Thymus (tissue), 11 donors: ENCODE results near the gene LIMS2. TPM values are rescaled to one million over a fixed set of nuclear protein-coding genes. Genes with fewer than 3 reads are reported as not detected.

ENCODE experiments used
- DNase-seq, 9 donors: peaks; one replicate each; pipeline ENCODE4 v3.0.0-alpha.2; 2013; ENCODE audit warnings: low spot score in 9 of 9, low read depth in 6 of 9, missing footprints in 1 of 9
- H3K27ac ChIP-seq, 2 donors: one replicate each; pipeline ENCODE4 v1.5.1; 2013; ENCODE audit warnings: control low read depth in 1 of 2, low read depth in 1 of 2, low read length in 1 of 2, mild to moderate bottlenecking in 1 of 2, moderate library complexity in 1 of 2
- H3K27me3 ChIP-seq, 2 donors: one replicate each; pipeline ENCODE4 v1.5.1; 2013; ENCODE audit warnings: low read length in 1 of 2; ENCODE audit not compliant: control insufficient read depth in 2 of 2, insufficient read depth in 1 of 2
- H3K36me3 ChIP-seq, 2 donors: one replicate each; pipeline ENCODE4 v1.5.1; 2013; ENCODE audit warnings: low read length in 1 of 2, mild to moderate bottlenecking in 1 of 2, moderate library complexity in 1 of 2; ENCODE audit not compliant: control insufficient read depth in 2 of 2, insufficient read depth in 2 of 2
- H3K4me1 ChIP-seq, 2 donors: one replicate each; pipeline ENCODE4 v1.5.1; 2013; ENCODE audit warnings: low read length in 2 of 2; ENCODE audit not compliant: control insufficient read depth in 2 of 2, insufficient read depth in 2 of 2
- H3K4me3 ChIP-seq, 2 donors: one replicate each; pipeline ENCODE4 v1.5.1; 2013; ENCODE audit warnings: low read length in 2 of 2, control low read depth in 1 of 2, mild to moderate bottlenecking in 1 of 2
- H3K9me3 ChIP-seq, 2 donors: one replicate each; pipeline ENCODE4 v1.5.1; 2013; ENCODE audit warnings: low read length in 1 of 2, mild to moderate bottlenecking in 1 of 2; ENCODE audit not compliant: control insufficient read depth in 2 of 2, insufficient read depth in 1 of 2
- WGBS: extraction: QIAGEN DNeasy Blood & Tissue Kit; methylation state at CpG from one replicate; pipeline ENCODE4 v1.1.7; 2013; 5-methylcytosine and 5-hydroxymethylcytosine counted together
- polyA plus RNA-seq: library from polyadenylated mRNA; stranded (reverse); fragments of 200-250 nt; gene quantifications from one replicate; pipeline ENCODE4 v1.2.3, GENCODE V29; 2013
- total RNA-seq: library from RNA; stranded (reverse); fragments of 120-200 nt; gene quantifications from one replicate; pipeline ENCODE4 v1.2.4, GENCODE V29; 2013
- donor health status: healthy.

The LIMS2 gene
- total and polyA plus RNA-seq, 2 donors: 8.7 to 45.1 TPM

DNA sequence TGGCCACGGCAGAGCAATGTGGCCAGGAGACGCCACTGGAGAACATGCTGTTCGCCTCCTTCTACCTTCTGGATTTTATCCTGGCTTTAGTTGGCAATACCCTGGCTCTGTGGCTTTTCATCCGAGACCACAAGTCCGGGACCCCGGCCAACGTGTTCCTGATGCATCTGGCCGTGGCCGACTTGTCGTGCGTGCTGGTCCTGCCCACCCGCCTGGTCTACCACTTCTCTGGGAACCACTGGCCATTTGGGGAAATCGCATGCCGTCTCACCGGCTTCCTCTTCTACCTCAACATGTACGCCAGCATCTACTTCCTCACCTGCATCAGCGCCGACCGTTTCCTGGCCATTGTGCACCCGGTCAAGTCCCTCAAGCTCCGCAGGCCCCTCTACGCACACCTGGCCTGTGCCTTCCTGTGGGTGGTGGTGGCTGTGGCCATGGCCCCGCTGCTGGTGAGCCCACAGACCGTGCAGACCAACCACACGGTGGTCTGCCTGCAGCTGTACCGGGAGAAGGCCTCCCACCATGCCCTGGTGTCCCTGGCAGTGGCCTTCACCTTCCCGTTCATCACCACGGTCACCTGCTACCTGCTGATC is 24.4 kb downstream of the LIMS2 start:
- no peak overlapping the region for H3K27ac ChIP-seq

DNA sequence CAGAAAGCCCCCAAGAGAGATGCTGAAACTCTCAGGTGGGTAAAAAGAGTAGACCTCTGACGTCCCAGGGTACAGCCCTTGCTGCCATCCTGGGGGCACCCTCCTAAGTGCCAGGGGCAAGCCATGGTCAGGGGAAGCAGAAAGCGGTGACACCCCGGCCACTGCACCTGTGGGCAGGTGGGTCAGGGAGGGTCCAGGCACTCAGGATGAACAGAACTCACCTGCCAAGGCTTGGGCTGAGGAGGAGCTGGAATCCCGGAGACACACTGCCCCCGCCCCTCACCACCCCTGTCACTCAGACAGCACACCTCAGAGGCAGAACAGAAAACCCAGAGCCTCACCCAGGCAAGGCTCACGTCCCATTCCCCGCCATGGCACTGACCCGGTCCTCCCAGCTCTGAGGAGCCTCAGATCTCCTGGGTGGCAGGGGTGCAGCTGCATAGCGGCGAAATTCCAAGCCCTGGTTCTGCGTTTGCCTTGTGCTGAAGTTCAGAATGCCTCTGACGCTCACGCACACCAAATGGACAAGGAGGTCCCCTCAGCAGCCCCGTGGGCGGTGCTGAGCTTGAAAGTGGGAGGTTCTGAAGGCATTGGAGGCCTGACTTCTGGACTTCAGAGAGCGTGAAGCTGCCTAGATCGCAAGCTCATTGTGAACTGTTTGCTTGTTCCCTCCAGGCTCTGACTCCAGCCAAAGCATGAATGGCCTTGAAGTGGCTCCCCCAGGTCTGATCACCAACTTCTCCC is 25.1 kb downstream of the LIMS2 start:
- H3K27ac ChIP-seq: no peak overlapping the region
- no peak for DNase-seq
- no peak overlapping the region for H3K4me3 ChIP-seq
- H3K9me3 ChIP-seq: no peaks in the 10 kb centered on the region
- WGBS: 92% methylated on average over 17 of the region's 17 CpGs
- no peaks in the 10 kb centered on the region for H3K36me3 ChIP-seq
- H3K27me3 ChIP-seq: no peaks in the 10 kb centered on the region
- H3K4me1 ChIP-seq: peaks cover 20 to 65% of the 10 kb centered on the region in 2 donors

More for the DNA sequence above, 24.4 kb downstream of the LIMS2 start:
- Histone ChIP-seq H3K4me1 (peaks cover 20 to 63% of the 10 kb centered on the region in 2 donors), H3K27me3 (no peaks in the 10 kb centered on the region), H3K36me3 (no peaks in the 10 kb centered on the region), H3K9me3 (no peaks in the 10 kb centered on the region), H3K4me3 (no peak overlapping the region)
- WGBS: 82% methylated on average over 28 of the region's 28 CpGs
- no peak for DNase-seq

DNA sequence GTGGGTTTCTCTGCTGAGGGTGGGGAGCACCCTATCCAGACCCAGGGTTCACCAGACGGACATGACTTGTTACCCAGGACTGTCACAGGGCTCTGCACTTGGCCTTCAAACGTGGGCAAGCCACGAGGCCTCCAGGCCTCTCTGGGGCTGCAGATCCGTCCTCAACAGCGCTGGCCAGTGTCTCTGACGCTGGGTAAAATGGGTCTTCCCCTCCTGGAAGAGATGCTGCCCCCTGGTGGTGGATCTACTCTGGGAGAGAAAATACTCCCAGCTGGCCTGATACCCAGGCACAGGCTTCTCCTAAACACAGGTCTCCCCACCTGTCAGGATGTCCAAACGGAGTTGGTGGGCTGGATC is 25.7 kb downstream of the LIMS2 start:
- H3K9me3 ChIP-seq: no peaks in the 10 kb centered on the region
- 12% methylated on average over 7 of the region's 7 CpGs for WGBS
- DNase-seq: peak; percentile 56 to 90 (median 79)
- H3K36me3 ChIP-seq: no peaks in the 10 kb centered on the region
- H3K27me3 ChIP-seq: no peaks in the 10 kb centered on the region
- H3K4me3 ChIP-seq: no peak overlapping the region
- H3K27ac ChIP-seq: peak overlapping the region in 1 of 2 donors; percentile 53
- H3K4me1 ChIP-seq: peaks cover 20 to 68% of the 10 kb centered on the region in 2 donors

DNA sequence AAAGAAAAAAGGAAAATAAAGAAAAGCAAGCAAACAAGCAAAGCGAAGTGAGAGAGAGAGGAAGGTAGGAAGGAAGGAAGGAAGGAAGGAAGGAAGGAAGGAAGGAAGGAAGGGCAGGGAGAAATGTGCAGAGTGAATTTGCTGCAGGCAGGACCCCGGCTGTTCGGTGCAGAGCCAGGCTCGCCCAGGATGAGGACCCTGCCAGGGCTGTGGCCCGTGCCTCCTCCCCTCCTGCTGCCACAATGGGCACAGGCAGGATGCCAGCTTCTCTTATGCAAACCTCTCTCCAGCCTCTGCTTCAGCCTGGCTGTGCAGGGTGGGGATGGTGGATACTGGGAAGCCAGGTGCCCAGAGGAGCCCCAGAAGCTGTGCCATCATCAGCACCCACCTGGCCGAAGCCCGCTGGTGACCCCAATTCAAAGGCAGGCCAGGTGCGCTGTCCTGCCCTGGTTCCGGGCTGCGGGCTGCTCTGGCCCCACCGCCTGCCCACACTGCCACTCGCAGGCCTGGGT is 26.2 kb downstream of the LIMS2 start:
- no peaks in the 10 kb centered on the region for H3K9me3 ChIP-seq
- peak in 1 of 9 donors; percentile 38 for DNase-seq
- H3K4me1 ChIP-seq: peaks cover 20 to 72% of the 10 kb centered on the region in 2 donors

DNA sequence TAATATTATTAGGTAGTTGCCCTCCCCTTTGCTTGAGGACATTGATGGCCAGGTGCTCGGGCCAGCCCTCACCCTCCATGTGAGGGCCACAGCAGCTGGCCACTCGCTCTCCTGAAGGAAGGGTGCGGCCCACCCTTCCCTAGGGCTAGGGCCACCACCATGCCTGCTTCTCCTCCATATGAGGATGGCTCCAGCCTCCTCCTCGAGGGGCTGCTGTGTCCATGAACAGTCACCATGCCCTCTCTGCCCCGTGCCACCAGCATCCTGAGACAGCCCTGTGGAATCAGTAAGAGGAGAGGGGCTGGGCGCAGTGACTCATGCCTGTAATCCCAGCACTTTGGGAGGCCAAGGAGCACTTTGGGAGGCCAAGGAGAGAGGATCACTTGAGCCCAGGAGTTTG is 27.0 kb downstream of the LIMS2 start:
- Histone ChIP-seq H3K4me1 (peaks cover 16 to 75% of the 10 kb centered on the region in 2 donors), H3K27ac (no peak overlapping the region), H3K27me3 (no peaks in the 10 kb centered on the region), H3K36me3 (no peaks in the 10 kb centered on the region), H3K4me3 (no peak overlapping the region), H3K9me3 (no peaks in the 10 kb centered on the region)
- WGBS: 87% methylated on average over 6 of the region's 6 CpGs
- DNase-seq: no peak

More for the DNA sequence above, 26.2 kb downstream of the LIMS2 start:
- Histone ChIP-seq H3K27me3 (no peaks in the 10 kb centered on the region), H3K27ac (peak overlapping the region; percentile 53 to 54), H3K36me3 (no peaks in the 10 kb centered on the region), H3K4me3 (no peak overlapping the region)
- WGBS: 51% methylated on average over 12 of the region's 12 CpGs

DNA sequence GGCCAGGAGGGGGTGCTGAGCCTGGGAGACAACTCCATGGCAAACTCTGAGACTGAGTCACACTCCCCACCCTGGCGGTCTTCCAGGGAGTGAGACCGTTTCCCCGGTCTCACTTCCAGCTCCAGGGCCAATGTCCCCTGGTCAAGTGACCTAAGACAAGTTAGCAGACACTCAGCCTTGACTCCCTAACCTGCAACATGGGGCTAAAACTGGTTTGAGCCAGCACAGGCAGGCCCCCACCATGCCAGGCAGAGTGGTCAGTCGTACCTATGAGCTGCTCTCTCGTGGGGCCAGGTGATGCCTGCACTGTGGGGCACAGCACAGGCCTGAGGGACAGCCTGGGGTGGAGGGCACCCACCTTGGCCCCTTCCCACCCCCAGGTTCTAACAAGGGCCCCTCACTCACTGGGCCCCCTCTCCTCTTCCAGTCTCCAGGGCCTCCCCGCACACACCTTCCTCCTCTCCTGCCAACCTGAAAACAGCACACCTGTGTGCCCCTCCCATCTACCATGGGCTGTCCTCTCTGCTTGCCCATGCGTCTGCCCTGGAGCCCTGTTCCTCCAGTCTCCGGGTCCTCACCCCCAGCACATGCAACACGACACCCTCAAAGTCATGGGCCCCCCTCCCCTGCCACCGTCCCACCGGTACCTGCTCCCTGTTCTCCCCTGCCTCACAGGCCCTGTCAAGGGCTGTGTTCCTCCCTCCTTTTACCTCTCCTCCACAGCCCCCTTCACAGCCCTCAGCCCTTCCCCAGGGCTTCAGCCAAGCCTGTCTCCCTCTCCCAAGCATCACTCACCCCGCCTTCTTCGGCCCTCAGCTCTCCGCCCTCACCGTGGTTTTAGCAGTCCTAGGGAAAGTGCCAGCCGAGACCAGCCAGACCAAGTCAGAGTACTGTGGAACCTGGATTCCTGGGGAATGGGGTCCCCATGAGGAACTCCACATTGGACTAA is 27.8 kb downstream of the LIMS2 start:
- DNase-seq: no peak
- WGBS: 94% methylated on average over 16 of the region's 16 CpGs
- peak overlapping the region in 1 of 2 donors; percentile 18 for H3K27ac ChIP-seq
- no peaks in the 10 kb centered on the region for H3K36me3 ChIP-seq
- H3K4me1 ChIP-seq: peaks cover 19 to 75% of the 10 kb centered on the region in 2 donors
- no peak overlapping the region for H3K4me3 ChIP-seq
- no peaks in the 10 kb centered on the region for H3K27me3 ChIP-seq
- no peaks in the 10 kb centered on the region for H3K9me3 ChIP-seq

DNA sequence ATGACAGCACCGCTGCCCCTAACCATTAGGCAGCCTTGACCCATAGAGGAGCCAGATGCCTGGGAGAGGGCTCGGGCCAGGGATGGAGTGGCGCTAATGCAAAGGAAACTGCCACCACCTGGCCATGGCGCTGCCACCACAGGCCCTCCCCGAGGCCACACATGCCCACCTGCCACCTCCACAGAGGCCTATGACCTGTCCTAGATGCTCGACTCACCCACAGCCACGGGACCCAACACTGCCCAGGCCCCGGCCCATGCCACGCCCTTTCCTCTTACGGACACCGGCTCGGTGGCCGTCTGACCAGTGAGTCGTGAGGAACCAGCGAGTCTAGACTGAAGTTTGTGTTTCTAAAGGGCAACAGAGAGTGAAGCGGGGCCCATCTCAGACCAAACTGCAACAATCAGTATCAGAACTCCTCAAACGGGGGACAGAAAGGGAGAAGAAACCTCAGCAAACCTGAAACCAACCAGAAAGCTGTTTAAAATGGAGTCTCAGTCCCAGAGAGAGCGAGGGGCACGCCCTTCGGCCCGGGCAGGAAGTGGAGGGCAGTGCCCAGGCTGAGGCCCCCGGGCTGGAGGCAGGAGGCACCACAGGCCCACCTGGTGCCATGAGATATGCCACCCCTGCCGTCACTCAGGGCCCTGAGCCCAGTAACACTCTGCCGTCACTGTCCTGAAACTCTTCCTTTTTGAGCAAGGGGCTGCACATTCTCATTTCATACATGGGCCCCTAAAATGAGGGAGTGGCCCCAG is 28.7 kb downstream of the LIMS2 start:
- Histone ChIP-seq H3K27ac (no peak overlapping the region), H3K4me1 (peaks cover 24 to 75% of the 10 kb centered on the region in 2 donors), H3K36me3 (no peaks in the 10 kb centered on the region), H3K9me3 (peaks cover 0 to 3% of the 10 kb centered on the region in 2 donors), H3K4me3 (no peak overlapping the region), H3K27me3 (no peaks in the 10 kb centered on the region)
- no peak for DNase-seq
- 80% methylated on average over 24 of the region's 24 CpGs for WGBS

DNA sequence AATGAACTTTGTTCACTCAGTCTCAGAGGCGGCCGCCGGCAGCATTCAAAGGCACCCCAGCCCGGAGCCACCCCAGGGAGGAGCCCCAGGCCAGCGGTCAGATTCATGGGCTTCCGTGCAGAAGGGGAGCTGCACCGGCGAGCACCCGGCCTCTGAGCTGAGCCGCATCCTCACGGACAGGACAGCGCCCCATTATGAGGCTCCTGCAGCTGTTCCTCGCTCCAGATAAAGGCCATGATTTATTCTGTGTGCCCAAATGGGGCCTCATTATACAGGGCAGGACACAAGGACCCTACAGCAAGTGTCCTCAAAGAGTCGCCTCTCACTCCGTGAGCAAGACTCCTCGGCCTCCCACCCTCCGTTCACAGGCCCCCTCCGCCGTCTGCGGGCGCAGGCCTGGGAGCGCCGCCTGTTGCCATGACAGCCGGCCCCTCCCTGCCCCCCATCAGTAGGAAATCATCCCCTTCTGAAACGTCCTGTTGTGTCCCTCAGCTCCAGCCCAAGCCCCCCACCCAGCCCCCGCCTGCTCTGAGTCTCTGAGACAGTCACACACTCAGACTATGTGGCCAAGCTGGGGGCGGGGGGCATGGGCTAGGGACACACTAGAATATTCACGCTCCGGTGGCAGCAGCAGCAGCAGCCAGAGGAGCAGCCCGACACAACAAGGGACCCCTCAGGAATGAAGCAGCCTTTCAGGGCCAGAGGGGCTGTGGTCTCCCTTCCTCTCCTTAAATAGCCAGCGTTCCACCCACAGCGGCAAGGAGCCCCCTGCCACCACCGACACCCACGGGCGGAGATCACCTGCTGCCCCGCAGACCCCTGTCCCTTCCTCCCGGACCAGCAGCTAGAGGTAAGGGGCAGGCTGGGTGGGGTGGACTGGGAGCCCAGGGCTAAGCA is 29.7 kb downstream of the LIMS2 start, which contains the start of gene GPR17:
TSS of gene GPR17 (plus strand) at position 759 of the 897 bp plus-strand sequence. CDS start 4,583 bp downstream, outside the sequence.
- 94% methylated on average over 37 of the region's 37 CpGs for WGBS
- H3K9me3 ChIP-seq: peaks cover 0 to 5% of the 10 kb centered on the region in 2 donors
- DNase-seq: no peak
- H3K27me3 ChIP-seq: no peaks in the 10 kb centered on the region
- no peak within 1 kb of the TSS for H3K4me3 ChIP-seq
- H3K4me1 ChIP-seq: peaks cover 34 to 85% of the 10 kb centered on the region in 2 donors
- H3K36me3 ChIP-seq: no peaks in the 10 kb centered on the region
- no peak within 1 kb of the TSS for H3K27ac ChIP-seq
